ENCODE results near the gene CNGB1.

- TF ChIP-seq RBM22 (optimal IDR thresholded peaks at IDR 0.05; ENCODE audit: low read length) (no peak), NR2F6 (IDR thresholded peaks at IDR 0.05) (no peak), NR2F6 (CRISPR knock-in tag; IDR thresholded peaks at IDR 0.05) (no peak), SP1 (IDR thresholded peaks at IDR 0.05) (no peak), SP1 (CRISPR knock-in tag; IDR thresholded peaks at IDR 0.05) (no peak), SALL2 (CRISPR knock-in tag; IDR thresholded peaks at IDR 0.05) (no peak), CTCF (CRISPR knock-in tag; IDR thresholded peaks at IDR 0.05) (no peak), TEF (CRISPR knock-in tag; IDR thresholded peaks at IDR 0.05) (no peak), NR1H2 (CRISPR knock-in tag; IDR thresholded peaks at IDR 0.05; ENCODE audit: borderline replicate concordance, low read depth) (no peak), SUZ12 (IDR thresholded peaks at IDR 0.05; ENCODE audit: low read depth, low read length) (no peak), SRSF9 (IDR thresholded peaks at IDR 0.05; ENCODE audit: borderline replicate concordance, insufficient read depth, low read depth, low read length, poor library complexity, severe bottlenecking) (no peak)
Observed at GRCh38 chr16:57893217-57893558, 77.7 kb downstream of the CNGB1 start.

Measured in HepG2 (cell line).